Trophoblast cell (in vitro differentiated cells and primary cell): ENCODE data around the gene PTPRN2.

Experiments used
- DNase-seq, 2 donors: peaks; one replicate each; pipeline ENCODE4 v3.0.0-alpha.2; 2016
- H2AFZ ChIP-seq: 2 replicates; pipeline ENCODE4 v1.6.1; 2013; ENCODE audit warnings: low read length, moderate library complexity, mild to moderate bottlenecking; ENCODE audit not compliant: insufficient read depth, poor library complexity
- H2AK5ac ChIP-seq: 2 replicates; pipeline ENCODE4 v1.6.1; 2013; ENCODE audit warnings: mild to moderate bottlenecking, low read length
- H2BK120ac ChIP-seq: 2 replicates; pipeline ENCODE4 v1.6.1; 2013; ENCODE audit warnings: low read length, mild to moderate bottlenecking, moderate library complexity; ENCODE audit not compliant: insufficient read depth, poor library complexity
- H2BK12ac ChIP-seq: 2 replicates; pipeline ENCODE4 v1.6.1; 2013; ENCODE audit warnings: mild to moderate bottlenecking, low read length, moderate library complexity
- H2BK5ac ChIP-seq: 2 replicates; pipeline ENCODE4 v1.6.1; 2013; ENCODE audit warnings: low read length, low read depth, moderate library complexity, mild to moderate bottlenecking; ENCODE audit not compliant: poor library complexity
- H3K14ac ChIP-seq: 2 replicates; pipeline ENCODE4 v1.6.1; 2013; ENCODE audit warnings: mild to moderate bottlenecking, low read length
- H3K18ac ChIP-seq: 2 replicates; pipeline ENCODE4 v1.6.1; 2013; ENCODE audit warnings: mild to moderate bottlenecking, low read length
- H3K23ac ChIP-seq: 2 replicates; pipeline ENCODE4 v1.6.1; 2013; ENCODE audit warnings: low read length
- H3K27ac ChIP-seq: 2 replicates; pipeline ENCODE4 v1.5.1; 2013; ENCODE audit warnings: low read depth, mild to moderate bottlenecking, inconsistent platforms, low read length, moderate library complexity
- H3K27me3 ChIP-seq: 2 replicates; pipeline ENCODE4 v1.6.1; 2013; ENCODE audit warnings: inconsistent platforms, mild to moderate bottlenecking, low read length, moderate library complexity; ENCODE audit not compliant: insufficient read depth
- H3K36me3 ChIP-seq, 2 experiments: 1 replicate in 1 of 2; 2 replicates in 1 of 2; pipeline ENCODE4 v1.6.1; 2013; ENCODE audit warnings: low read length in 2 of 2, mild to moderate bottlenecking in 2 of 2, moderate library complexity in 1 of 2; ENCODE audit not compliant: insufficient read depth in 2 of 2, control insufficient read depth in 1 of 2
- H3K4ac ChIP-seq: 2 replicates; pipeline ENCODE4 v1.6.1; 2013; ENCODE audit warnings: low read depth, mild to moderate bottlenecking, low read length, moderate library complexity
- H3K4me1 ChIP-seq, 2 experiments: 1 replicate in 1 of 2; 2 replicates in 1 of 2; pipeline ENCODE4 v1.6.1; 2013; ENCODE audit warnings: low read length in 2 of 2, mild to moderate bottlenecking in 2 of 2, moderate library complexity in 1 of 2; ENCODE audit not compliant: insufficient read depth in 2 of 2, control insufficient read depth in 1 of 2
- H3K4me2 ChIP-seq: 2 replicates; pipeline ENCODE4 v1.6.1; 2013; ENCODE audit warnings: inconsistent platforms, mild to moderate bottlenecking, low read length, moderate library complexity
- H3K4me3 ChIP-seq: 2 replicates; pipeline ENCODE4 v1.5.1; 2013; ENCODE audit warnings: mild to moderate bottlenecking, low read depth, low read length, inconsistent platforms
- H3K79me1 ChIP-seq: one replicate; pipeline ENCODE4 v1.6.1; 2013; ENCODE audit warnings: low read length
- H3K79me2 ChIP-seq: 2 replicates; pipeline ENCODE4 v1.6.1; 2013; ENCODE audit warnings: low read length, mild to moderate bottlenecking; ENCODE audit not compliant: control insufficient read depth, insufficient read depth, poor library complexity
- H3K9ac ChIP-seq: 2 replicates; pipeline ENCODE4 v1.6.1; 2013; ENCODE audit warnings: mild to moderate bottlenecking, low read length
- H3K9me3 ChIP-seq: 2 replicates; pipeline ENCODE4 v1.6.1; 2013; ENCODE audit warnings: low read depth, mild to moderate bottlenecking, control low read depth, inconsistent platforms, low read length; ENCODE audit not compliant: insufficient read depth
- H4K12ac ChIP-seq: 2 replicates; pipeline ENCODE4 v1.6.1; 2013; ENCODE audit warnings: low read depth, mild to moderate bottlenecking, low read length, moderate library complexity
- H4K8ac ChIP-seq: 2 replicates; pipeline ENCODE4 v1.6.1; 2013; ENCODE audit warnings: low read depth, mild to moderate bottlenecking, low read length, moderate library complexity
- H4K91ac ChIP-seq: one replicate; pipeline ENCODE4 v1.6.1; 2013; ENCODE audit warnings: low read depth, mild to moderate bottlenecking, low read length, moderate library complexity
- WGBS: extraction: QIAGEN DNeasy Blood & Tissue Kit; methylation state at CpG from one replicate; pipeline ENCODE4 v1.1.7; 2013; ENCODE audit warnings: missing lambda C conversion rate; ENCODE audit not compliant: insufficient read length, insufficient coverage; ENCODE audit errors: extremely low coverage; 5-methylcytosine and 5-hydroxymethylcytosine counted together

PTPRN2 gene

GRCh38 chr7:157986051-157986450 is 601.6 kb downstream of the PTPRN2 start:
- H3K9me3 ChIP-seq, result peaks cover 6% of the 10 kb centered on the region
- no peak overlapping the region for H3K18ac ChIP-seq
- H3K36me3 ChIP-seq, result no peaks in the 10 kb centered on the region
- no peak overlapping the region for H3K4ac ChIP-seq
- H3K27me3 ChIP-seq, result no peaks in the 10 kb centered on the region
- no peak overlapping the region for H3K23ac ChIP-seq
- H4K91ac ChIP-seq, result no peak overlapping the region
- H3K79me1 ChIP-seq, result no peaks in the 10 kb centered on the region
- DNase-seq, result no peak
- H3K27ac ChIP-seq, result no peak overlapping the region
- no peak overlapping the region for H2AFZ ChIP-seq
- H2BK5ac ChIP-seq, result no peak overlapping the region
- H3K79me2 ChIP-seq, result no peaks in the 10 kb centered on the region
- no peak overlapping the region for H2BK120ac ChIP-seq
- no peak overlapping the region for H3K4me2 ChIP-seq
- no peak overlapping the region for H2BK12ac ChIP-seq
- H3K4me1 ChIP-seq, result no peaks in the 10 kb centered on the region
- no peak overlapping the region for H3K14ac ChIP-seq
- no peak overlapping the region for H3K9ac ChIP-seq
- no peak overlapping the region for H4K8ac ChIP-seq
- no peak overlapping the region for H2AK5ac ChIP-seq
- H4K12ac ChIP-seq, result no peak overlapping the region
- H3K4me3 ChIP-seq, result no peak overlapping the region
- no CpG with 5 or more reads among the region's 12 CpGs for WGBS

- no peak overlapping the region for H3K27ac ChIP-seq
- H2BK120ac ChIP-seq, result no peak overlapping the region
- H2BK12ac ChIP-seq, result no peak overlapping the region
- H4K12ac ChIP-seq, result no peak overlapping the region
- no peak overlapping the region for H3K23ac ChIP-seq
- H4K91ac ChIP-seq, result no peak overlapping the region
- H3K18ac ChIP-seq, result no peak overlapping the region
- H2AK5ac ChIP-seq, result no peak overlapping the region
- WGBS, result no CpG with 5 or more reads among the region's 15 CpGs
- H3K9ac ChIP-seq, result no peak overlapping the region
- H3K27me3 ChIP-seq, result no peaks in the 10 kb centered on the region
- no peak overlapping the region for H3K4ac ChIP-seq
- no peak overlapping the region for H3K14ac ChIP-seq
- H3K36me3 ChIP-seq, result no peaks in the 10 kb centered on the region
- H3K79me2 ChIP-seq, result no peaks in the 10 kb centered on the region
- H2AFZ ChIP-seq, result no peak overlapping the region
- H3K4me1 ChIP-seq, result no peaks in the 10 kb centered on the region
- H2BK5ac ChIP-seq, result no peak overlapping the region
- H3K4me2 ChIP-seq, result no peak overlapping the region
- DNase-seq, result no peak
- no peak overlapping the region for H4K8ac ChIP-seq
- peaks cover 6% of the 10 kb centered on the region for H3K9me3 ChIP-seq
- no peak overlapping the region for H3K4me3 ChIP-seq
- H3K79me1 ChIP-seq, result no peaks in the 10 kb centered on the region
Measured at GRCh38 chr7:157985636-157986035, 602.0 kb downstream of the PTPRN2 start.

- Histone ChIP-seq H2BK5ac (no peak overlapping the region), H3K18ac (no peak overlapping the region), H3K27ac (no peak overlapping the region), H3K4me3 (no peak overlapping the region), H2BK120ac (no peak overlapping the region), H3K4me1 (no peaks in the 10 kb centered on the region), H3K4me2 (no peak overlapping the region), H3K79me1 (no peaks in the 10 kb centered on the region), H4K8ac (no peak overlapping the region), H3K4ac (no peak overlapping the region), H3K27me3 (no peaks in the 10 kb centered on the region), H2BK12ac (no peak overlapping the region), H3K23ac (no peak overlapping the region), H3K79me2 (no peaks in the 10 kb centered on the region), H4K12ac (no peak overlapping the region), H2AK5ac (no peak overlapping the region), H3K9ac (no peak overlapping the region), H2AFZ (no peak overlapping the region), H4K91ac (no peak overlapping the region), H3K9me3 (peaks cover 3% of the 10 kb centered on the region), H3K14ac (no peak overlapping the region), H3K36me3 (no peaks in the 10 kb centered on the region)
- WGBS, result no CpG with 5 or more reads among the region's 25 CpGs
- no peak for DNase-seq
Measured at GRCh38 chr7:157984423-157985163, 603.0 kb downstream of the PTPRN2 start.

GRCh38 chr7:157983502-157984422 is 603.9 kb downstream of the PTPRN2 start:
- H4K8ac ChIP-seq, result no peak overlapping the region
- no peaks in the 10 kb centered on the region for H3K36me3 ChIP-seq
- H3K4ac ChIP-seq, result no peak overlapping the region
- no peak overlapping the region for H2BK12ac ChIP-seq
- no peak overlapping the region for H3K14ac ChIP-seq
- H2AK5ac ChIP-seq, result no peak overlapping the region
- peaks cover 5% of the 10 kb centered on the region for H3K9me3 ChIP-seq
- H3K27me3 ChIP-seq, result no peaks in the 10 kb centered on the region
- H3K4me3 ChIP-seq, result no peak overlapping the region
- H3K9ac ChIP-seq, result no peak overlapping the region
- H3K27ac ChIP-seq, result no peak overlapping the region
- no peaks in the 10 kb centered on the region for H3K79me2 ChIP-seq
- H3K79me1 ChIP-seq, result no peaks in the 10 kb centered on the region
- no peak overlapping the region for H4K12ac ChIP-seq
- no peak overlapping the region for H2AFZ ChIP-seq
- DNase-seq, result no peak
- no peak overlapping the region for H2BK120ac ChIP-seq
- WGBS, result no CpG with 5 or more reads among the region's 32 CpGs
- H3K4me1 ChIP-seq, result no peaks in the 10 kb centered on the region
- H4K91ac ChIP-seq, result no peak overlapping the region
- no peak overlapping the region for H3K4me2 ChIP-seq
- no peak overlapping the region for H3K23ac ChIP-seq
- no peak overlapping the region for H2BK5ac ChIP-seq
- no peak overlapping the region for H3K18ac ChIP-seq
